Umbilical cord (tissue), 2 donors: ENCODE measurements around the gene TMTC1. TPM values are rescaled to one million over a fixed set of nuclear protein-coding genes. Genes with fewer than 3 reads are reported as not detected.
A peak's percentile ranks its signal among the peaks of the same experiment; 100 is the strongest.

ENCODE experiments used
- DNase-seq: peaks from one replicate; pipeline ENCODE4 v3.0.0-alpha.2; 2015; ENCODE audit warnings: low spot score
- total RNA-seq: library from RNA; depleted of rRNA; stranded (reverse); fragments of >200 nt; gene quantifications from one replicate; pipeline ENCODE4 v1.2.3, GENCODE V29; 2014; ENCODE audit warnings: low replicate concordance; ENCODE audit not compliant: insufficient read depth

The TMTC1 gene
- total RNA-seq, 1 donor from 2014 or later = 12.8 TPM

GRCh38 chr12:29741342-29742241 is 42.1 kb downstream of the TMTC1 start:
- no peak for DNase-seq

DNA sequence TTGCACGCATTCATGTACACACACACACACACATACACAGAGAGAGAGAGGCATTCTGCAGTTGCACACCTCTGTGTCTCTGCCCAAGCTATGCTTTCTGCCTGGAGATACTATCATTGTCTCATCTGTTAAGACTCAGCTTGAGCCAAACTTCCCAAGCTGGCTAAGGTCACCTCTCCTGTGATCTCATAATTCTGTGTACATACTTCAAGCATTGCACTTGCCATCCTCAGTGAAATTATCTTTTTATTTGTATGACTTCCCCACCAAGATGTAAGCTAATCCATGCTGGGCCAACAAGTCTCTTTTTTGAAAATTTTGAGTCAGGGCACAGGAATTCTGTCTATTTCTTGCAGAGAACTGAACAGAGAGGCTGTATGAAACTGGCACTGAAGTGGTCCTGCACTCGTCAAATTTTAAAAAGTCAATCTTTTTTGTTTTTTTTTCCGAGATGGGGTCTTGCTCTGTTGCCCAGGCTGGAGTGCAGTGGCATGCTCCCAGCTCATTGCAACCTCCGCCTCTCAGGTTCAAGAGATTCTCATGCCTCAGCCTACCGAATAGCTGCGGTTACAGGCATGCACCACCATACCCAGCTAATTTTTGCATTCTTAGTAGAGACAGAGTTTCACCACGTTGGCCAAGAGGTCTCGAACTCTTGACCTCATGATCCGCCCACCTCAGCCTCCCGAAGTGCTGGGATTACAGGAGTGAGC is 44.3 kb downstream of the TMTC1 start:
- no peak for DNase-seq

- DNase-seq = no peak
Measured at GRCh38 chr12:29738365-29738764, 45.4 kb downstream of the TMTC1 start.

GRCh38 chr12:29737644-29738043 is 46.1 kb downstream of the TMTC1 start:
- no peak for DNase-seq

DNA sequence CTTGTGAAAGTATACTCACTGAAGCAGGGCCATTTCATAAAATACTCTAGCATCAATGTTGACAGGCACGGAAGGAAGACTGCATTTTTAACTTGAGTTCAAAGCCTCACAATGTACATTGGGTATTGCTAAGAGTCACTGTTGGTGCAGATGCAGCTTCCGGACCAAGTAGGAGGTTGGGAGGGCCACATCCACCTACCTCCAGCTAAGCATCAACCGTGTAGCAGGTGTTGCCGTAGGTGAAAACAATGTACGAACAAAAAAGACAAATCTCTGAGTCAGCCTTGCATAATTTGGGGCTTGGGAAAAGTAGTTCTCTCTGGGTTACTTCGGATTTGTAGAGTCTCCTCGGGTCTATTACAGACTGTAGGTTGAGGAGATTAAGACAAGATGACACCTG is 48.1 kb downstream of the TMTC1 start:
- no peak for DNase-seq

DNA sequence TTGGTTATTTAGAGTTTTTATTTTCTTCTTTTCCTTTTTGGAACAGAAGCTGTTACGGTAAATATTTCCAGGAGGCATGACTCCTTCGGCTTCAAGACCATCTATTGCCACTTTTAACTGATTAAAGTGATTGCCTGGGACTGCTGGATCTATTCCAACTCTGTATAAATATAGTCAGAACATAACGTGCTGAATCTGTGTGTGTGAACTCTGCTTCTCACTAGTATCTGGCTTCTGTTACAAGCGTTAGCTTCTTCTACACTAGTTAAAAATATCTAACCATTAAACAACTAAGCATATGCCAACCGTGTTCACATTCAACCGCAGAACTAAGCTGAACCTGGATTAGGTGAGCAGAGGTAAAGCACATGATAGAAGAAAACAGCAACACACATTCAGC is 49.0 kb downstream of the TMTC1 start:
- no peak for DNase-seq

DNA sequence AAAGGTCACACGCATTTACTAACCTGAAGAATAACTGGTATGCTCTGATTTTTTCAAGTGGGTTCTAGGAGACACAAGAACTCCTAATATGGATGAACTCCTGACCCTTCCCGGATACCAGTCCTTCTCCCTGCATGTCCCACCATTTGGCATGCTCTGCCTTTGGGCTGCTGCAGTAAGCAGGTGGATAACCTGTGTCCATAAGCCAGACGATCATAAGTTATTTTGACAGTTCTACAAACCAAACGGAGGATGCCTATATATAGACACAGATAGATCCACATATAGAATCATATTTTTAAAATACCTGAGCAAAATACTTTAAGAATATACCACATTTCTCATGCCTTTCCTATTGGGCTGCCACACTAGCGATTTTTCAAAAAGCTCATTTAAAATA is 49.4 kb downstream of the TMTC1 start:
- no peak for DNase-seq

- DNase-seq = no peak
Measured at GRCh38 chr12:29733501-29733900, 50.2 kb downstream of the TMTC1 start.

DNA sequence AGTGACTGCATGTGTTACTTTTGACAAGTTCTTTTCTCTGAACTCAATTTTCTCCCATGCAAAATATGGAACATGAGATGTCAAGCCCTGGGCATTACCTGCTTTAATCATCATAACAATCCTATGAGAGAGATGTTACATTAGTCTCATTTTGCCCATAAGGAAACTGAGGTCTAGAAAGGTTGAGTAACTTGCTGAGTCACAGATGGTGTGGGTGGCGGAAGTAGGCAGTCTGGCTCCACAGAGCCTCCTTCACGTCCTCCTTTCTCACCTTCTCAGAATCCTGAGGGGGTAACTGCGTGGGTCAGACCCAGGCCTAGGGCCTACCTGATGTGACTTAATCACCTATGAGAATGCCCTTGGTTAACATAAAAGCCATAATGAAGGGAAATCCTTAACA is 50.7 kb downstream of the TMTC1 start:
- no peak for DNase-seq

DNA sequence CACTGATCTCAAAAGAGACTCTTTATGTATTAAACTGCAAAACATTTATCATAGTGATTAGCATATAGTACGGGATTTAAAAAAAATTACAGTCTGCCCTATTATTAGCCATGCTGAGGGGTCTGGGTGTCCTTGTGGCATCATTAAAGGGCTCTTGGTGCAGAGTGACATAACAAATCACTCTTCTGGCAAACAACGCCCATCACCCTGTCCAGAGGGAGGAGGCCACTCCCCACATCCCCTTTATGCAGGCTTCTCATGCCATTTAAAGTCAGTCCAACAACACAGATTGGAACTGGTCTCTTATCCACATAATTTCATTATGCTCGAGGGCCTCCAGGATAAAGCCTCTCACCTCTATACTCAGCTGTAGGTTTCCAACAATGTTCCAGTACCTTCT is 51.1 kb downstream of the TMTC1 start:
- no peak for DNase-seq

GRCh38 chr12:29732191-29732590 is 51.6 kb downstream of the TMTC1 start:
- peak; percentile 56 for DNase-seq

- DNase-seq = peak; percentile 48
Measured at GRCh38 chr12:29731591-29731990, 52.2 kb downstream of the TMTC1 start.

DNA sequence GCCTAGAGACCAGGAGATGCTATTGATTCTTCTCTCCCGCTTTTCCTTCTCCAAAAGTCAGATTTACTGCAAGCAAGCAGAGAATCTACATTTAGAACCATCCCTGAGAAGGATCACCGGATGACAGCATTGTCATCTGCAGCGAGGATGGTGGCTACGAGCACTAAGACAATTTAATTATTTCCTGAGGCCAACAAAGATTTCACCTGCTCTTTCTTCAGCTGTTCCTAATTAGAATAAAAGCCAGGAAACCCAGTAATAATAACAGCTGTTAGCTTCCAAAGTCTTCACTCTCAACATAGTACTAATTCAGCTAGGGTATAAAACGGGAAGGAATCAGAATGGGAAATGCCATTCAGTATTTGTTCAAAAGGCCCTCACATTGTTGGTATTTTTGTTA is 53.3 kb downstream of the TMTC1 start:
- no peak for DNase-seq

DNA sequence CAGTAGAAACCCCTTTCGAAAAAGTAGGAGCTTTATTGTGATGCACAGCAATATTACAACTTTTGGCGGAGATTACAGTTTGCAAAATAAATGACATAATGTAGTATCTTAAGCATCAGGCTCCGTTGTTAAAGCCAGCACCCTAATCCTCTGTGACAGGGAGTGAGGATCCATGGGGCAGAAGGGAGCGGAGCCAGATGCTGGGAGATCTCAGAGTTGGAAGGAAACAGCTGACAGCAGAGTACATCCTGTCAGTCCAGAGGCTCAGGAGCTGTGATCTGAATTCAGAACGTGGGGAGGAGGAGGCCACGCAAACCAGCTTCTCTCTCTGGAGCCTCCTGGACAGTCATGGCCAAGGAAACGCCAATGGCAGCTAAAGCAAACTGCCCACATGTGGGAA is 55.7 kb downstream of the TMTC1 start:
- peak; percentile 91 for DNase-seq

- DNase-seq = peak; percentile 29
Measured at GRCh38 chr12:29726741-29727348, 56.9 kb downstream of the TMTC1 start.

DNA sequence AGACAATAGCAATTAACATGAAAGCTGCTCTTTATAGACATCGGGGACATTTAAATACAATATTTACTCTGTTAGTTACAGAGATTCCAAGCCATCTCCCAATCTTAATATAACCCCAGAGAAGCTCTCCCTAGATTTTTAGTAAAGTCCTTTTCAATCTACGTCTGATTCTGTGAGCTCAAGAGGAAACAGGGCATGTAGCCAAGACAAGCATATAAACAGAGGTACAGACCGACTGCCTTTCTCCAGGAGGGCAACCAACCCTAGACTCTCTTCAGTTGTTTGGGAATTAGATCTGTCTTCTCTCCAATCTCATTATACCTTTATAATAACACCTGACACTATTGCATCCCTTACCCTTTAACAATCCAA is 57.4 kb downstream of the TMTC1 start:
- peak; percentile 73 for DNase-seq

DNA sequence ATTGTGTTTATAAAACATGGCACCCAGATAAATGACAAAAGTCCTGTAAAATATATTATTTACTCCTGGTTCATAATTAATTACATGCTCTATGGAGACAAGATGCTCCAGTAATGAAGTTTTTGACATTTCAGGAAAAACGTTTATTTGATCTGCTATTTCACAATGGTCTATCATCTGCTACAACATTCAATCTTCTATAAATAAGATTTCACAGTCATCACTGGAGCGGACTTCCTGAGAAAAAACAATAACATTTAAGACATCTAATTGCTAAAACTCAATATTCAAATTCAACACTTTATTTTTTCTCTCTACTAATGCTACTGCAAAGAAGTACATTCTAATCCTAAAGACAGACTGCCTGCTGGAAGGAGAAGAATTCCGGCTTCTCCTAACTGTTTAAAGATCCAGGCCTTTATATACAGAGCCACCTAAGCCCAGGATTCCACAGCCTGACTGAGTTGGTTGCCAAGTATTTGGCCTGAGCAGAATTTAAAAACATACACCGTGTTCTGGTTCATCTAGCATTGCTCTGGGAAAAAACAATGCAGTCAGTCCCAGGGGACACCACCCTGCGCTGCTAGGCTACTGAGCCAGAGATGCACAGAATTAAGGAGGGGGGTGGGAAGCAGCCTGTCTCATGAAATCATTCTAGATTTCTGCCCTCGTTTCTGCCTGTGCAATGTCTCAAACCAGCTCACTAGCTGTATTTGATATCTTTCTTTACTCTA is 58.0 kb downstream of the TMTC1 start:
- DNase-seq = peak; percentile 91

DNA sequence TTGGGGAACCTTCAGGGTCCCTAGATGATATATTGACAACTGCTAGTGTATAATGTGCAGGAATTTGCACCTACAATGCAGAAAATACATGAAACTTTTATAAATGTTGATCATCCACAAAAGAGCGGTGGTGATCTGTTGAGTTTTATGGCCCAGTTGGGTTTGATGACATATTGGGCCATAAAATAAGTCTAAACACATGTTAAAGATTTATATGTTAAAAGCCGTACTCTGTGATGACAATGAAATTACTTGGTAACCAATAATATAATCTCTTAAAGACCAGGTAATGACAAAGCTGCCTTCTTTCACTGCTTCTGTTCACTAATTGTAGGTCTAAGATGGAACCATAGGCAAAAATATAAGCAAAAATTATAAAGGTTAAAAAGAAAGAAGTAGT is 61.6 kb downstream of the TMTC1 start:
- DNase-seq = no peak

GRCh38 chr12:29719381-29719780 is 64.4 kb downstream of the TMTC1 start:
- no peak for DNase-seq

GRCh38 chr12:29717540-29718100 is 66.1 kb downstream of the TMTC1 start:
- no peak for DNase-seq

DNA sequence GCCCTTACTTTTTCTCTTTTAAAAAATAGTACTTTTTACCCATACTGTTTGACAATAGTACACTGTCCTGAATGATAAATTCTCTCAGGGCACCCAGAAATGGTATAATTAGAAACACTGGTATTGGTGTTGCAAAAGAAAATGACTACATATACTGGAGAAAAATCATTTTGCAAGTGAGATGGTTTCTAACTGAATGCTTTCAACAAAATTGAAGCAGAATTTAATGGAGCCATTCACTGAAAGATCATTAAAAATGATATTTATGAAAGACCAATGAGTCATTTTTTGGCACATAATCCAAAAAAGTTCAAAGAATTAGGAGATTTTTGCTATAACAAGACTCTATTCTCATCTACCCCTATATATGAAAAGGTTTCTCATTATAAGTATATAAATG is 68.8 kb downstream of the TMTC1 start:
- no peak for DNase-seq

DNA sequence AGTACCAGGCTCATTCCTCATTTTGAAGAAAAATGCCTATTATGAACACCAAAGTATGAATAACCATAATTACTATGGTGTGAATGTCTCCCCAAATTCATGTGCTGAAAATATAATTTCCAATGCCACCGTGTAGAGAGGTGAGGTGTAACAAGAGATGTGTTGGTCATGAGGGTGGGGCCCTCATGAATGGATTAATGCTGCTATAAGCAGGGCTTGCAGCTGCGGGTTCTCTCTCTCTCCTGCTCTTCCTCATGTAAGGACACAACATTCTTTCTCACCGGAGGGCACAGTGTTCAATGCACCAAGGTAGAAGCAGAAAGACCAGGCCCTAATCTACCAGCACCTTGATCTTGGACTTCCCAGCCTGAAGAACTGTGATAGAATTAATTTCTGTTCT is 70.0 kb downstream of the TMTC1 start:
- DNase-seq = no peak
